ENCODE measurements around the gene MED22. TPM values are rescaled to one million over a fixed set of nuclear protein-coding genes. Genes with fewer than 3 reads are reported as not detected.

MED22 gene
- total RNA-seq, 4 donors from 2014 or later, result 21.5 to 50.5 (median 25.4) TPM

GRCh38 chr9:133384736-133385321, 36.9 kb upstream of the MED22 start:
- Histone ChIP-seq H3K27ac (no peak overlapping the region), H3K27me3 (no peaks in the 10 kb centered on the region), H3K36me3 (no peaks in the 10 kb centered on the region), H3K9me3 (no peaks in the 10 kb centered on the region), H3K4me1 (no peaks in the 10 kb centered on the region), H3K4me3 (no peak overlapping the region)
- in situ Hi-C loops (cut with MboI; ENCODE audit: low pct_ligation_motif_present in 1 of 4, low pct_unique_long_range_greater_than_20kb in 1 of 4, low sequenced_read_pairs in 3 of 4), result no loop called here
- intact Hi-C loops (cut with DNase I; ENCODE audit: low total_unique reads), result no loop called here
- DNase-seq, result no peak
- 82 to 88% methylated on average over 10 to 17 of the region's 17 CpGs for WGBS, 2 donors (ENCODE audit: low coverage in 1 of 2)
- TF ChIP-seq CTCF (IDR thresholded peaks at IDR 0.05), result no peak
- TF ChIP-seq EP300 (IDR thresholded peaks at IDR 0.05; ENCODE audit: low read depth), result no peak
- TF ChIP-seq POLR2A (IDR thresholded peaks at IDR 0.05), result no peak
- no peak for TF ChIP-seq POLR2AphosphoS5 (IDR thresholded peaks at IDR 0.05)

GRCh38 chr9:133383438-133383837, 35.5 kb upstream of the MED22 start:
- 88 to 100% methylated on average over 3 of the region's 3 CpGs for WGBS, 2 donors (ENCODE audit: low coverage in 1 of 2)
- Histone ChIP-seq H3K36me3 (no peaks in the 10 kb centered on the region), H3K9me3 (no peaks in the 10 kb centered on the region), H3K27me3 (no peaks in the 10 kb centered on the region), H3K27ac (no peak overlapping the region), H3K4me1 (no peaks in the 10 kb centered on the region), H3K4me3 (no peak overlapping the region)
- intact Hi-C loops (cut with DNase I; ENCODE audit: low total_unique reads) (no loop called here), in situ Hi-C loops (cut with MboI; ENCODE audit: low pct_ligation_motif_present in 1 of 4, low pct_unique_long_range_greater_than_20kb in 1 of 4, low sequenced_read_pairs in 3 of 4) (no loop called here)
- no peak for DNase-seq
- TF ChIP-seq POLR2AphosphoS5 (IDR thresholded peaks at IDR 0.05) (no peak), EP300 (IDR thresholded peaks at IDR 0.05; ENCODE audit: low read depth) (no peak), POLR2A (IDR thresholded peaks at IDR 0.05) (no peak), CTCF (IDR thresholded peaks at IDR 0.05) (no peak)

GRCh38 chr9:133382507-133383141, 34.7 kb upstream of the MED22 start:
- in situ Hi-C loops (cut with MboI; ENCODE audit: low pct_ligation_motif_present in 1 of 4, low pct_unique_long_range_greater_than_20kb in 1 of 4, low sequenced_read_pairs in 3 of 4) (no loop called here), intact Hi-C loops (cut with DNase I; ENCODE audit: low total_unique reads) (no loop called here)
- no peak overlapping the region for H3K27ac ChIP-seq
- no peaks in the 10 kb centered on the region for H3K4me1 ChIP-seq
- H3K36me3 ChIP-seq, result no peaks in the 10 kb centered on the region
- H3K9me3 ChIP-seq, result no peaks in the 10 kb centered on the region
- H3K27me3 ChIP-seq, result no peaks in the 10 kb centered on the region
- WGBS, 2 donors (ENCODE audit: low coverage in 1 of 2), result 89 to 91% methylated on average over 4 of the region's 4 CpGs
- TF ChIP-seq EP300 (IDR thresholded peaks at IDR 0.05; ENCODE audit: low read depth), result no peak
- no peak for TF ChIP-seq POLR2AphosphoS5 (IDR thresholded peaks at IDR 0.05)
- no peak for TF ChIP-seq CTCF (IDR thresholded peaks at IDR 0.05)
- no peak for TF ChIP-seq POLR2A (IDR thresholded peaks at IDR 0.05)
- DNase-seq, result no peak
- no peak overlapping the region for H3K4me3 ChIP-seq

GRCh38 chr9:133380734-133381133, 32.8 kb upstream of the MED22 start:
- no peak for DNase-seq
- intact Hi-C loops (cut with DNase I; ENCODE audit: low total_unique reads) (no loop called here), in situ Hi-C loops (cut with MboI; ENCODE audit: low pct_ligation_motif_present in 1 of 4, low pct_unique_long_range_greater_than_20kb in 1 of 4, low sequenced_read_pairs in 3 of 4) (no loop called here)
- Histone ChIP-seq H3K4me3 (no peak overlapping the region), H3K4me1 (peaks cover 3 to 8% (median 4%) of the 10 kb centered on the region in 4 donors), H3K27me3 (no peaks in the 10 kb centered on the region), H3K9me3 (no peaks in the 10 kb centered on the region), H3K36me3 (no peaks in the 10 kb centered on the region), H3K27ac (no peak overlapping the region)
- WGBS, 2 donors (ENCODE audit: low coverage in 1 of 2), result 67 to 85% methylated on average over 4 of the region's 4 CpGs
- TF ChIP-seq CTCF (IDR thresholded peaks at IDR 0.05) (no peak), POLR2AphosphoS5 (IDR thresholded peaks at IDR 0.05) (no peak), POLR2A (IDR thresholded peaks at IDR 0.05) (no peak), EP300 (IDR thresholded peaks at IDR 0.05; ENCODE audit: low read depth) (no peak)

Data from transverse colon (tissue), 4 donors.